GM19395 (cell line): ENCODE measurements around the gene NONO.
"Not testable (repeated sequence)": the region's sequence is repeated elsewhere in the genome, so short reads cannot be mapped to it uniquely, and the experiment has no call there.

Experiments used
- ATAC-seq: cut with Tn5 transposase; IDR thresholded peaks from one replicate; pipeline ENCODE4 v1.9.1; 2021; ENCODE audit warnings: mild to moderate bottlenecking, moderate library complexity; ENCODE audit not compliant: unreplicated experiment

The NONO gene

DNA sequence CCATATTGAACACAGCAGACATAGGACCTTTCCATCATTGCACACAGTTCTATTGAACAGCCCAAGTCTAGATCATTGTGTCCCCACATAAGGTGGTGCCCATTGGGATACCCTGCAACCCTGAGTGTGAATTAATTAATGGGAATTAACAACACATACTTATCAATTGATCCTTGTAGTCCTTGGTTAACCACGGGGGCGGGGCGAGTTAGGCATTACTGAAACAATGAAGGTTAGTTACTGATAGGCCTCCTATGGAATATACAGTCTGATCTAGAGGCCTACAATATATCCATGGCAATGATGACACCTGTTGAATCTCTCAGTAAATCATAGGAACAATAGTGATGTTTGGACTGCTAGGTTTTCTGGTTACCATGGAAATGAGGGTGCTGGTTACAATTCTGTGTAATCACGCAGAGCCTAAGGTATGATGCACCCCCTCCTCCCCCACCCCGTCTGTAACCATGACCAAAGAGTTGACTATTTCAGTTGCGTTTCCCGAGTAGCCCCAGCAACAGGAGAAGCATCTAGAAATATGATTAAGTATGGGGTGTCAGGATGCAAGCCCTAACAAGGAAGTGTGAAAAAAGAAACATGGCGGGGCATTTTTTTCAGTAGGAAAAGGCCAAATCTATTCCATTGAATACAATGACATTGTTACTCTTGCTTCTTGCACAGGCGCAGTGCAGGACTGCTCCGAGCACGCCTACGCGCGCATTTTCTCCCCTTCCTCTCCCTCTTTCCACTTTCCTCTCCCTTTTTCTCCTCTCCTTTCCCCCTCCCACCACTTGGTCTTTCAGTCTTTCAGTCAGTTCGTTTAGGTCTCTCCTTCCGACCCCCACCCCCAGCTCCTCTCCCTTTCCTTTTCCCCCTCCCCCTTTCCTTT, 677 bp upstream of the NONO start:
- peak; percentile 38 for ATAC-seq

DNA sequence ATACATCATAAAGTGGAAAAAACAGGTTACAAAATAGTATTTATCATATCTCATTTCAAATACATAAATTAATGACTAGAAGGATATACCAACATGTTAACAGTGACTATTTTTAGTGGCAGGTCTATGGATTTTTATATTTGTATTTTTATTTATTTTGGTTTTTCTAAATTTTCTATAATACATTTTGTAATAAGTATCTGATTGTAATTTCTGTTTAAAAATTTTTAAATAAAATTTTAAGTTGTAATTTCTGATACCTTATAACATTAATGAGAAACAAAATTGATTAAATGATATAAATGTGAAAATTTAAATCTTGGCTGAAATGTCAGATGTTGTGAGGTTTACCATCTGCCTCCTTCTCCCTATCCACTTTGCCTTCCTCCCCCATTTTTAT, 2.5 kb downstream of the NONO start:
- ATAC-seq = no peak

DNA sequence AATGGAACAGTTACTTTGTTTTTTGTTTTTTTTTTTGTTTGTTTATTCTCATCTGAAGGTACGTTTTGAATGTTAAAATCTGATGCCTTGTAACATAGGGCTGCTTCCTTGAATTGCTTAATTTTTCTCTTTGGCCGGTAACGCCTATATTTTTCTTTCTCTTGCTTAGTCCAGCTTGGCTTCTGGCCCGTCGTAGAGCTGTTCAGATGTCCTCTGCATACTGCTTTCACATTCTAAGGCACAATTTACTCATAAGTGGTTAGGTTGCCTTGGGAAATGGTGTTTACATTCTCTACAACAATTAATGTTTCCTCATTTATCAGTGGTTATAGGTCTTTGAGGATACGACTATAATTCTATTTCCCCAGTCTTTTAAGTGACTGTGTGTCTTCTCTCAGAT, 7.9 kb downstream of the NONO start:
- ATAC-seq = no peak

GRCh38 chrX:71292669-71293365, 9.4 kb downstream of the NONO start:
- no peak for ATAC-seq

DNA sequence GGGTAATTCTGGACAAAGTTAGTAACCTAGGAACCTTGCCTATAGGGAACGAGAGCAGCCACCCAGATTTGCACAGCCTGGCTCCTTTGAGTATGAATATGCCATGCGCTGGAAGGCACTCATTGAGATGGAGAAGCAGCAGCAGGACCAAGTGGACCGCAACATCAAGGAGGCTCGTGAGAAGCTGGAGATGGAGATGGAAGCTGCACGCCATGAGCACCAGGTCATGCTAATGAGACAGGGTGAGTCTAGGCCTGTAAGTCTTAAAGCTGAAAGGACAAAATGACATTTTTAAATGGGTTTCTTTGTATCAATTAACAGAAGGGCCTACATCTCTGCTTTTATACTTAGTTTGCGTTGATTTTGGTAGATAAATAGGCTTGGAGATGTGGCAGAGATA, 13.4 kb downstream of the NONO start:
- ATAC-seq = no peak

GRCh38 chrX:71298119-71298518, 14.7 kb downstream of the NONO start:
- ATAC-seq = no peak

- ATAC-seq = not testable (repeated sequence)
Measured at GRCh38 chrX:71300064-71300463, 16.6 kb downstream of the NONO start.

DNA sequence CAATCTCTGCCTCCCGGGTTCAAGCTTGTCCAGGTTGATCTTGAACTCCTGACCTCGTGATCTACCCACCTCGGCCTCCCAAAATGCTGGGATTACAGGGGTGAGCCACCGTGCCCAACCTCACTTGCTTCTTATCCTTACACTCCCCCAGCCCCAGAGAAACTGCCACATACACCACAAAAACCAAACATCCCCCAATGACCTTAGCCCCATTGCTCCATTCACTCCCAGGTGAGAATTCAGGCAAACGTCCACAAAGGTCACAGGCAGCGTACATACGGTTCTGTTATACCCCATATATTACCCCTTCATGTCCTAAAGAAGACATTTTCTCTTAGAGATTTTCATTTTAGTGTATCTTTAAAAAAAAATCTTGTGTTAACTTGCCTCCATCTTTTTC, 17.1 kb downstream of the NONO start:
- not testable (repeated sequence) for ATAC-seq

- ATAC-seq = no peak
Measured at GRCh38 chrX:71301195-71301924, 17.9 kb downstream of the NONO start, which contains the start of gene ITGB1BP2. ITGB1BP2 (plus strand) TSS chrX:71301750; CDS start chrX:71301807, 57 bp downstream.

DNA sequence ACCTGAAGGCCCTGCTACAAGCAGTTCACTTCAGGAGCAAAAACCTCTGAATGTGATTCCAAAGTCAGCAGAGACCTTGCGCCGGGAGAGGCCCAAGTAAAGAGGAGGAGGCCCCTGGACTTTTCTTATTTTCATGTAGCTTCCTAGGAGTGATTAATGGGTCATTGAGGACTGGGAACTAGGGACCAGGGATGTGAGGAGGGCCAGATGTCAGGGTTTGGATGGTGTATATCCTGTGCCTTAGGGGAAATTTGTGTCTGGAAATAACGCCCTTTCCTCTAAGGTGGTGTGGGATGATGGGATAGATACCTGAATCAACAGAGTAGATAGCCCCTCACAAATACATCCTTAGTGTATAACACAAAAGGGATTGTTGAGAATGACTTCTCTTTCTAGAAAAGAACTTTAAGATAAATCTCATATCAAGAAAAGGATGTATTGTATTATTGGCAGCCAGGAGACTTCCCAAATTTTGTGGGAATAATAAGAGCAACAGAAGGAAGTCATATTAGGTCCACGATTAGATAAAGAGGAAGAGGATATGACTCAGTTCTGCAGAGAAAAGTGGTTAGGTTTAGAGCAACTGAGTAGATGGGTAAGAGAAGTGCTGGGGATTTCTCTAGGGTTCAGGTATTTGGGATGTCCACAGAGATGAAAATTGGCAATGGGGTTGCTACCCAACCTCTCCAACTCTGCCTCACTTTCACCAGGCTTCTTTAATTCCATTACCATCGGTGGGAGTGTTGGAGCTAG, 19.2 kb downstream of the NONO start:
- ATAC-seq = no peak

GRCh38 chrX:71304561-71304960, 21.1 kb downstream of the NONO start:
- no peak for ATAC-seq

DNA sequence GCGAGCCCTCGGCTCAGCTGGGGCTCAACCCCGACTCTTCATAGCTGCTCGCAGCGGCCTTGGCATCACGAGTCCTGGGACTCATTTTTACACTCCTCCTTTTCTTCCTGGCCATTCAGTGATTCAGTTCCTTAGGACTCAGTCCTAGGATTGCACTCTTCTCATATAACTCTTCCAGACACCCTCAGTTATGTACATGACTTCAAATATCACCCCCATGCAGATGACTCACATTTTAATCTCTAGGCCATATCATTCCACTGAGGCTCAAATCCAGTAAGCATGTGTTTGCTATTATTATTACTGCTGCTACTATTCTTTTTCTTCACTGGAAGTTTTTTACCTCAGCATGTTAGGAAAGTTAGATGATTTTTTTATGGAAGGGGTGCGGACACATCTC, 32.5 kb downstream of the NONO start:
- no peak for ATAC-seq

DNA sequence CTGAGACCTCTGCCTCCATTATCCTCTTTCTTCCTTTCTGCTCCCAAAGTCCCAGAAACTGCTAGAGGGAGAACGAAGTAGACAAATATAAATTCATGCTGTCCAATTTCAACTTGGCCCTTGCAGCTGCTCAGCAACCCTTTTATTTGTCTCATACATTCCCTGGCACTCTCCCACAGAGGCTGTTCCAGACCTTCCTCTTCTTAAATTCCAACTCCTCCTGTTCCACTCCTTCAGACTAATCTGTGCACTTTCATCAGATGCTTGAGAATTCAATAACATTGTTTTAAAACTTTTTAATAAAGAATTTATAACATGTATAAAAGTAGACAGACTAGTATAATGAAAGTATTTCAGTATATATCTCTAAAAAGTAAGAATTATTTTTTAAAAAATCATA, 33.5 kb downstream of the NONO start:
- not testable (repeated sequence) for ATAC-seq

DNA sequence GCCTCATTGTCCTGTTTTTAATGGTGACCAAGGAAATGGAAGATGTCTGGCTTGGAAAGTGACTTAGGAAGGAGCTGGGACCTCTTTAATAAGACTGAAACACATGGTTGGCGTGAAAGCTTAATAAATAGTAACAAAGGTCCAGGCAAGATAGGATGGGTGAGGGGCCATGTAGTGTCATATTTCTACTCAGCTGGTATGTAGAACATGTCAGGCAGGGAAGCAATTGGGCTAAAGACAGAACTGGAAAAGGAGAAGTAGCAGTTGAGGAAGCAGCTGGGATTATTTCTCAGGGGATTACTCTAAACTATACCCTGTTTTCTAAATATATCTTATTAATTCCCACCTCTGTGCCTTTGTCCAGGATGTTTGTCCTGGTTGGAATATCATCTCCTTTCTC, 36.7 kb downstream of the NONO start:
- ATAC-seq = no peak

DNA sequence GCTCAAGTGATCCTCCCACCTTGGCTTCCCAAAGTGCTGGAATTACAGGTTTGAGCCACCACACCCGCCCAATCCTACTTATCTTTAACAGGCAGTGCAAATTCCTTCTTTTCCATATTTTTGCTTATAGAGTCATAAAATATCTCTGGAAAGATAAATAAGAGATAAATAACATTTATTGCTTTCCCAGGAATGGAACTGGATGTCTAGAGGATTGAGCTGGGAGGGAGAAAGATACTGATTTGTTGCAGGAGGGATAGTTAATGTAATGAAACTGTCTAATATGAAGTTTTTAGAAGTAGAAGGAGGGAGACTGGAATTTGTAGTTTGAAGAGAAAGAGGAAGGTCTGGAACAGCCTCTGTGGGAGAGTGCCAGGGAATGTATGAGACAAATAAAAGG, 38.3 kb downstream of the NONO start:
- ATAC-seq = no peak

DNA sequence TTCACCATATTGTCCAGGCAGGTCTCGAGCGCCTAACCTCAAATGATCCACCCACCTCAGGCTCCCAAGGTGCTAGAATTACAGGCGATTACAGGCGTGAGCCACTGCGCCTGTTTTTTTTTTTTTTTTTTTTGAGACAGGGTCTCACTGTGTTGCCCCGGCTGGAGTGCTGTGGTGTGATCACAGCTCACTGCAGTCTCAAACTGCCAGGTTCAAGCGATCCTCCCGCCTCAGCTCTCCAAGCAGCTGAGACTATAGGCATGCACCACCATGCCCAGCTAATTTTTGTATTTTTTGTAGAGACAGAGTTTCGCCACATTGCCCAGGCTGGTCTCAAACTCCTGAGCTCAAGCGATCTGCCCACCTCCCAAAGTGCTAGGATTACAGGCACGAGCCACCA, 41.0 kb downstream of the NONO start:
- not testable (repeated sequence) for ATAC-seq

DNA sequence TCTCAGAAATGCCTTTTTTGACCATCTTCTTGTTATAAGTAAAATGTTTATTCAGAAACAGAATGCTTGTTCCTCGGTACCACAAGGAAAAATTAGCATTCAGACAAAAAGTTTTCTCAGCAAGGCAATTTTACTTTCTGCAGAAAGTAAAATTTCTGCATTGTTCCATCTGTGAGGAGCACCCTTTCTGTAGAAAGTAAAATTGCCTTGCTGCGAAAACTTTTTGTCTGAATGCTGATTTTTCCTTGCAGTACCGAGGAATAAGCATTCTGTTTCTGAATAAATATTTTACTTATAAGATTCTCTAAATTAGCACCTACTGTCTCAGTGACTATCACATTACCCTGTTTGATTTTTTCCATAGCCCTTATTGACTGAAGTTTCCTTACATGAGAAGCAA, 43.0 kb downstream of the NONO start:
- ATAC-seq = no peak

DNA sequence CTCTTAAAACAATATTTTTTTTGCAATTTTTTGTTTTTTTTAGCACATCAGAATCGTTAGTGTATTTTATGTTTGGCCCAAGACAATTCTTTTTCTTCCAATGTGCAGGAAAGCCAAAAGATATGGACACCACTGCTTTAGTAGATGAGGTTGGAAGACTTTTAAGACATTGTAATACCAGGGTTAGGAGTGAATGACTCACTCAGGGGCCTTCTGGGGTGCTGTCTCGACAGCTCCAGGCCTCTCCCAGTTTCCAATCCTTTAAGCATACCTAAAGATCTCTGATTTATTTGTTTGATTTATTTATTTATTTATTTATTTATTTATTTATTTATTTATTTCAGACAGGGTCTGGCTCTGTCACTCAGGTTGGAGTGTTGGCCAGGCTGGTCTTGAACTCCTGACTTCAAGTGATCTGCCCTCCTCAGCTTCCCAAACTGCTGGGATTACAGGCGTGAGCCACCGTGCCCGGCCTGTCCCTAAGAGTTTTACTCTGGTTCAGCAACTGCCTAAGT, 65.8 kb downstream of the NONO start:
- ATAC-seq = not testable (repeated sequence)

- ATAC-seq = not testable (repeated sequence)
Measured at GRCh38 chrX:71349867-71350266, 66.4 kb downstream of the NONO start.
